Measurements from ENCODE around the gene INSL4.

GRCh38 chr9:5265939-5266338, 34.7 kb downstream of the INSL4 start:
- TF ChIP-seq POLR2A (IDR thresholded peaks at IDR 0.05) (no peak), CTCF (IDR thresholded peaks at IDR 0.05) (no peak), EP300 (IDR thresholded peaks at IDR 0.05) (no peak)

Data from ovary (tissue), 3 donors.